Liver (tissue), 9 donors: ENCODE results near the gene TSPAN18. TPM values are rescaled to one million over a fixed set of nuclear protein-coding genes. Genes with fewer than 3 reads are reported as not detected.

Experiments
- DNase-seq: peaks from one replicate; pipeline ENCODE4 v3.0.0-alpha.2; 2017; ENCODE audit warnings: low spot score
- H3K27ac ChIP-seq, 2 donors: one replicate each; pipeline ENCODE4 v1.7.0; 2013; ENCODE audit warnings: inconsistent platforms in 2 of 2, low read length in 2 of 2, control low read depth in 1 of 2, low read depth in 1 of 2, mild to moderate bottlenecking in 1 of 2
- H3K27me3 ChIP-seq, 4 donors: one replicate each; pipeline versions ENCODE4 v1.6.1 to v1.7.0; 2013; ENCODE audit warnings: low read length in 3 of 4, inconsistent platforms in 1 of 4, mild to moderate bottlenecking in 1 of 4, moderate library complexity in 1 of 4; ENCODE audit not compliant: control insufficient read depth in 4 of 4, insufficient read depth in 4 of 4
- H3K36me3 ChIP-seq, 4 donors: one replicate each; pipeline versions ENCODE4 v1.6.1 to v1.7.0; 2013; ENCODE audit warnings: low read length in 3 of 4, mild to moderate bottlenecking in 3 of 4, low read depth in 1 of 4, moderate library complexity in 1 of 4; ENCODE audit not compliant: control insufficient read depth in 4 of 4, insufficient read depth in 3 of 4
- H3K4me1 ChIP-seq, 4 donors: one replicate each; pipeline versions ENCODE4 v1.6.1 to v1.7.0; 2013; ENCODE audit warnings: low read length in 3 of 4, mild to moderate bottlenecking in 3 of 4, moderate library complexity in 1 of 4; ENCODE audit not compliant: control insufficient read depth in 4 of 4, insufficient read depth in 4 of 4
- H3K4me3 ChIP-seq, 3 donors: one replicate each; pipeline versions ENCODE4 v1.6.1 to v1.7.0; 2013; ENCODE audit warnings: low read length in 3 of 3, control low read depth in 1 of 3, low read depth in 1 of 3, mild to moderate bottlenecking in 1 of 3
- H3K9ac ChIP-seq, 2 donors: one replicate each; pipeline ENCODE4 v1.7.0; 2013; ENCODE audit warnings: low read length in 2 of 2, mild to moderate bottlenecking in 2 of 2, moderate library complexity in 2 of 2, control low read depth in 1 of 2, low read depth in 1 of 2
- H3K9me3 ChIP-seq, 4 donors: one replicate each; pipeline versions ENCODE4 v1.6.1 to v1.7.0; 2013; ENCODE audit warnings: low read length in 3 of 4; ENCODE audit not compliant: control insufficient read depth in 4 of 4
- EGR1 ChIP-seq, 2 donors: IDR thresholded peaks; 2 replicates each; pipeline ENCODE4 v1.6.1; 2016 to 2018; ENCODE audit warnings: antibody characterized with exemption in 2 of 2, low read depth in 2 of 2
- FOXA2 ChIP-seq: IDR thresholded peaks from 2 replicates; pipeline ENCODE4 v1.6.1; 2016; ENCODE audit warnings: antibody characterized with exemption
- GABPA ChIP-seq, 2 donors: IDR thresholded peaks in 1 of 2; conservative IDR thresholded peaks in 1 of 2; 2 replicates each; pipeline ENCODE4 v1.6.1; 2016; ENCODE audit warnings: antibody characterized with exemption in 2 of 2, mild to moderate bottlenecking in 1 of 2, moderate library complexity in 1 of 2
- HNF4A ChIP-seq, 2 donors: conservative IDR thresholded peaks; 2 replicates each; pipeline ENCODE4 v1.6.1; 2016; ENCODE audit warnings: antibody characterized with exemption in 2 of 2, mild to moderate bottlenecking in 2 of 2
- NR2F2 ChIP-seq: IDR thresholded peaks from 2 replicates; pipeline ENCODE4 v1.6.1; 2016; ENCODE audit warnings: antibody characterized with exemption
- RAD21 ChIP-seq, 2 donors: IDR thresholded peaks; 2 replicates each; pipeline ENCODE4 v1.6.1; 2016; ENCODE audit warnings: antibody characterized with exemption in 2 of 2, mild to moderate bottlenecking in 2 of 2
- RXRA ChIP-seq, 2 donors: IDR thresholded peaks; 2 replicates each; pipeline ENCODE4 v1.6.1; 2017 to 2018; ENCODE audit warnings: antibody characterized with exemption in 2 of 2, mild to moderate bottlenecking in 1 of 2
- YY1 ChIP-seq: IDR thresholded peaks from 2 replicates; pipeline ENCODE4 v1.6.1; 2016; ENCODE audit warnings: antibody characterized with exemption, mild to moderate bottlenecking
- WGBS: extraction: QIAGEN DNeasy Blood & Tissue Kit; methylation state at CpG from one replicate; pipeline ENCODE4 v1.1.7; 2013; 5-methylcytosine and 5-hydroxymethylcytosine counted together
- polyA plus RNA-seq, 2 donors: library from polyadenylated mRNA; stranded (reverse) in 1 of 2; unstranded in 1 of 2; fragments of 200-250 nt in 1 of 2; fragments of >200 nt in 1 of 2; fragmentation: Nextera tagmentation in 1 of 2; extraction: Ambion mirVana in 1 of 2; gene quantifications; one replicate each; pipeline versions ENCODE4 v1.2.1 to v1.2.3, GENCODE V29; 2013 to 2015
- total RNA-seq, 2 donors: library from RNA; depleted of rRNA; stranded (reverse); fragments of >200 nt; gene quantifications; one replicate each; pipeline ENCODE4 v1.2.3, GENCODE V29; 2014
- TF ChIP-seq, protein P1 (sequence below): IDR thresholded peaks from 2 replicates; pipeline ENCODE4 v1.6.1; 2016; ENCODE audit warnings: antibody characterized with exemption
- TF ChIP-seq, protein P2 (sequence below): IDR thresholded peaks from 2 replicates; pipeline ENCODE4 v1.6.1; 2016; ENCODE audit warnings: antibody characterized with exemption, mild to moderate bottlenecking
- TF ChIP-seq, protein P3 (sequence below): IDR thresholded peaks from 2 replicates; pipeline ENCODE4 v1.6.1; 2016; ENCODE audit warnings: antibody characterized with exemption
- donor health status: healthy.
- donor health status: healthy.
- donor health status: healthy.
- donor health status: healthy.
- donor health status: healthy.

The TSPAN18 gene
- total and polyA plus RNA-seq, 4 donors, result 1.2 to 5.0 (median 2.8) TPM

DNA sequence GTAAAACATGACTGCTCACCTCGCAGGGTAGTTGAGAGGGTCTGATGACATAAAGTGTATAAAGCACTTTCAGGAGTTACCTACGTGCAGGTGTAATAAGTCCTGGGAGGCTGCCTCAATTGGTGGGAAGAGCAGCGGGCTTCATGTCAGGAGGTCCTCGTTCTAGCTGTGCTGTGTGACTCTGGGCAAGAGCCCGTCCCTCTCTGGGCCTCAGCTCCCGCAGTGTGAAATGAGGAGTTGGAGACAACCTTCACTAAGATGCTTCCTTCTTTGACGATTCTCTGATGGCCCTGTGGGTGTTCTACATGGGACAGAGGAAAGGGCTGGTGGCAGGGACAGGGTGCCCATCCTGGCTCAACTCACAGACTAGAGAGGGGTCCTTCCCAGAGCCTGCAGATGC, 166.1 kb downstream of the TSPAN18 start:
- H3K27ac ChIP-seq, result no peak overlapping the region
- TF ChIP-seq HNF4A (conservative IDR thresholded peaks at IDR 0.05) (no peak), YY1 (no peak), RXRA (IDR thresholded peaks at IDR 0.05) (no peak), FOXA2 (no peak), GABPA (IDR thresholded peaks at IDR 0.05 in 1 of 2, conservative IDR thresholded peaks at IDR 0.05 in 1 of 2) (no peak)
- TF ChIP-seq, protein P1, sequence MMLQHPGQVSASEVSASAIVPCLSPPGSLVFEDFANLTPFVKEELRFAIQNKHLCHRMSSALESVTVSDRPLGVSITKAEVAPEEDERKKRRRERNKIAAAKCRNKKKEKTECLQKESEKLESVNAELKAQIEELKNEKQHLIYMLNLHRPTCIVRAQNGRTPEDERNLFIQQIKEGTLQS, result no peak
- TF ChIP-seq, protein P2, sequence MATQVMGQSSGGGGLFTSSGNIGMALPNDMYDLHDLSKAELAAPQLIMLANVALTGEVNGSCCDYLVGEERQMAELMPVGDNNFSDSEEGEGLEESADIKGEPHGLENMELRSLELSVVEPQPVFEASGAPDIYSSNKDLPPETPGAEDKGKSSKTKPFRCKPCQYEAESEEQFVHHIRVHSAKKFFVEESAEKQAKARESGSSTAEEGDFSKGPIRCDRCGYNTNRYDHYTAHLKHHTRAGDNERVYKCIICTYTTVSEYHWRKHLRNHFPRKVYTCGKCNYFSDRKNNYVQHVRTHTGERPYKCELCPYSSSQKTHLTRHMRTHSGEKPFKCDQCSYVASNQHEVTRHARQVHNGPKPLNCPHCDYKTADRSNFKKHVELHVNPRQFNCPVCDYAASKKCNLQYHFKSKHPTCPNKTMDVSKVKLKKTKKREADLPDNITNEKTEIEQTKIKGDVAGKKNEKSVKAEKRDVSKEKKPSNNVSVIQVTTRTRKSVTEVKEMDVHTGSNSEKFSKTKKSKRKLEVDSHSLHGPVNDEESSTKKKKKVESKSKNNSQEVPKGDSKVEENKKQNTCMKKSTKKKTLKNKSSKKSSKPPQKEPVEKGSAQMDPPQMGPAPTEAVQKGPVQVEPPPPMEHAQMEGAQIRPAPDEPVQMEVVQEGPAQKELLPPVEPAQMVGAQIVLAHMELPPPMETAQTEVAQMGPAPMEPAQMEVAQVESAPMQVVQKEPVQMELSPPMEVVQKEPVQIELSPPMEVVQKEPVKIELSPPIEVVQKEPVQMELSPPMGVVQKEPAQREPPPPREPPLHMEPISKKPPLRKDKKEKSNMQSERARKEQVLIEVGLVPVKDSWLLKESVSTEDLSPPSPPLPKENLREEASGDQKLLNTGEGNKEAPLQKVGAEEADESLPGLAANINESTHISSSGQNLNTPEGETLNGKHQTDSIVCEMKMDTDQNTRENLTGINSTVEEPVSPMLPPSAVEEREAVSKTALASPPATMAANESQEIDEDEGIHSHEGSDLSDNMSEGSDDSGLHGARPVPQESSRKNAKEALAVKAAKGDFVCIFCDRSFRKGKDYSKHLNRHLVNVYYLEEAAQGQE, result no peak

DNA sequence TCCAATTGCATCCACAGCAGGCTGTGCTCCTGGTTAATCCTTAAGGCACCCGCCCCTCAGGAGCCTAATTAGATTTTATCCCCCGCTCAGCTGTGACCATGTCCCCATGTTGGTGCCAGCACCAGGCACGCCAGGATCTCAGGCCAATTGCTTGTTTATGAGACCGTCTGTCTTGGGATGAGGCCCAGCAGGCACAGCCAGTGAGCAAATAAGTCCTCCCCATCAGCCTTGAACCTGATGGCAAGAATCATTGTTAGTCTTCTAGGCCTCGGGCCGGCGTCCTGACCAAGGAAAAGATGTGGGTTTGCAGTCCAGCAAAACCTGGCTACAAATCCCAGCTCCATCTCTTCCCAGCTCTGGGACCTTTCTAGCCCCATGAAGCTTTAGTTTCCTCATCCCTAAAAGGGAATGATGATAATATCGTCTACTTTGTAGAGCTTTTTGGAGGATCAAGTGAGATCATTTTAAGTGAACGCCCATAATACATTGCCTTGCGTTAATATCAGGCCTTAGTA, 166.6 kb downstream of the TSPAN18 start:
- Histone ChIP-seq H3K27me3 (no peaks in the 10 kb centered on the region), H3K36me3 (no peaks in the 10 kb centered on the region), H3K9ac (no peak overlapping the region), H3K4me3 (no peak overlapping the region), H3K9me3 (no peaks in the 10 kb centered on the region), H3K27ac (no peak overlapping the region), H3K4me1 (no peaks in the 10 kb centered on the region)
- DNase-seq, result no peak
- WGBS, result 53% methylated on average over 10 of the region's 10 CpGs
- no peak for TF ChIP-seq EGR1 (IDR thresholded peaks at IDR 0.05; ENCODE audit: low read depth in 2 of 2)
- no peak for TF ChIP-seq RAD21 (IDR thresholded peaks at IDR 0.05)
- no peak for TF ChIP-seq NR2F2
- TF ChIP-seq, protein P3, sequence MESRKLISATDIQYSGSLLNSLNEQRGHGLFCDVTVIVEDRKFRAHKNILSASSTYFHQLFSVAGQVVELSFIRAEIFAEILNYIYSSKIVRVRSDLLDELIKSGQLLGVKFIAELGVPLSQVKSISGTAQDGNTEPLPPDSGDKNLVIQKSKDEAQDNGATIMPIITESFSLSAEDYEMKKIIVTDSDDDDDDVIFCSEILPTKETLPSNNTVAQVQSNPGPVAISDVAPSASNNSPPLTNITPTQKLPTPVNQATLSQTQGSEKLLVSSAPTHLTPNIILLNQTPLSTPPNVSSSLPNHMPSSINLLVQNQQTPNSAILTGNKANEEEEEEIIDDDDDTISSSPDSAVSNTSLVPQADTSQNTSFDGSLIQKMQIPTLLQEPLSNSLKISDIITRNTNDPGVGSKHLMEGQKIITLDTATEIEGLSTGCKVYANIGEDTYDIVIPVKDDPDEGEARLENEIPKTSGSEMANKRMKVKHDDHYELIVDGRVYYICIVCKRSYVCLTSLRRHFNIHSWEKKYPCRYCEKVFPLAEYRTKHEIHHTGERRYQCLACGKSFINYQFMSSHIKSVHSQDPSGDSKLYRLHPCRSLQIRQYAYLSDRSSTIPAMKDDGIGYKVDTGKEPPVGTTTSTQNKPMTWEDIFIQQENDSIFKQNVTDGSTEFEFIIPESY, result no peak

More for the DNA sequence above, 166.1 kb downstream of the TSPAN18 start:
- 91% methylated on average over 7 of the region's 7 CpGs for WGBS
- Histone ChIP-seq H3K4me1 (no peaks in the 10 kb centered on the region), H3K36me3 (no peaks in the 10 kb centered on the region), H3K4me3 (no peak overlapping the region), H3K27me3 (no peaks in the 10 kb centered on the region), H3K9ac (no peak overlapping the region), H3K9me3 (no peaks in the 10 kb centered on the region)
- no peak for DNase-seq
